SIG-M5 treated with dmso at 0.1 percent for 504 hours (cell line): ENCODE measurements around the gene SLC44A2.

Experiments used
- DNase-seq: peaks from one replicate; lab custom pipeline; 2025; ENCODE audit not compliant: unreplicated experiment; lab: John Stamatoyannopoulos, UW

SLC44A2 gene

GRCh38 chr19:10615429-10616023 is 9.8 kb upstream of the SLC44A2 start:
- no peak for DNase-seq

GRCh38 chr19:10617409-10618121 is 7.8 kb upstream of the SLC44A2 start:
- DNase-seq, result peak; percentile 40

GRCh38 chr19:10618846-10619245 is 6.5 kb upstream of the SLC44A2 start:
- DNase-seq, result no peak

GRCh38 chr19:10620786-10621185 is 4.6 kb upstream of the SLC44A2 start:
- no peak for DNase-seq

GRCh38 chr19:10621966-10622365 is 3.4 kb upstream of the SLC44A2 start:
- no peak for DNase-seq

GRCh38 chr19:10624585-10624984 is 768 bp upstream of the SLC44A2 start:
- DNase-seq, result no peak

GRCh38 chr19:10625762-10626138 is 397 bp downstream of the SLC44A2 start:
- DNase-seq, result no peak

GRCh38 chr19:10631874-10632273 is 6.5 kb downstream of the SLC44A2 start:
- no peak for DNase-seq

- no peak for DNase-seq
Observed at GRCh38 chr19:10634430-10634829, 9.1 kb downstream of the SLC44A2 start.

- DNase-seq, result no peak
Observed at GRCh38 chr19:10634963-10635362, 9.6 kb downstream of the SLC44A2 start.

GRCh38 chr19:10636304-10636972 is 11.1 kb downstream of the SLC44A2 start:
- no peak for DNase-seq

GRCh38 chr19:10637894-10638293 is 12.5 kb downstream of the SLC44A2 start:
- no peak for DNase-seq

- peak; percentile 57 for DNase-seq
Observed at GRCh38 chr19:10639836-10640235, 14.5 kb downstream of the SLC44A2 start.

- DNase-seq, result no peak
Observed at GRCh38 chr19:10640361-10640760, 15.0 kb downstream of the SLC44A2 start.

- no peak for DNase-seq
Observed at GRCh38 chr19:10641248-10641647, 15.9 kb downstream of the SLC44A2 start.

- DNase-seq, result no peak
Observed at GRCh38 chr19:10642473-10643171, 17.3 kb downstream of the SLC44A2 start.

- DNase-seq, result no peak
Observed at GRCh38 chr19:10643172-10643967, 18.0 kb downstream of the SLC44A2 start.

GRCh38 chr19:10643968-10644259 is 18.6 kb downstream of the SLC44A2 start:
- no peak for DNase-seq

- peak; percentile 79 for DNase-seq
Observed at GRCh38 chr19:10644260-10645007, 19.1 kb downstream of the SLC44A2 start.

GRCh38 chr19:10646456-10647159 is 21.3 kb downstream of the SLC44A2 start:
- no peak for DNase-seq
